Tongue (tissue), 2 donors: ENCODE results near the gene ADAT1. TPM values are rescaled to one million over a fixed set of nuclear protein-coding genes. Genes with fewer than 3 reads are reported as not detected.

Experiments used
- DNase-seq: peaks from one replicate; pipeline ENCODE4 v3.0.0-alpha.2; 2015
- total RNA-seq: library from RNA; depleted of rRNA; stranded (reverse); fragments of >200 nt; gene quantifications from one replicate; pipeline ENCODE4 v1.2.3, GENCODE V29; 2014

ADAT1 gene
- 47.7 TPM for total RNA-seq

- peak; percentile 99 for DNase-seq
These were observed at the start of gene ADAT1 for GRCh38 chr16:75622761-75623605. ADAT1 (minus strand) TSS chr16:75623281; CDS start chr16:75620799, 2,482 bp downstream.

GRCh38 chr16:75667503-75667902 lies 44.4 kb upstream of the ADAT1 start:
- DNase-seq, result no peak

GRCh38 chr16:75660726-75661302 lies 37.7 kb upstream of the ADAT1 start:
- DNase-seq, result no peak

- DNase-seq, result peak; percentile 31
These were observed 37.2 kb upstream of the ADAT1 start for GRCh38 chr16:75660321-75660720.

GRCh38 chr16:75658175-75658574 lies 35.1 kb upstream of the ADAT1 start:
- no peak for DNase-seq

- DNase-seq, result no peak
These were observed 30.8 kb upstream of the ADAT1 start for GRCh38 chr16:75653922-75654321.

- peak; percentile 92 for DNase-seq
These were observed 25.4 kb upstream of the ADAT1 start for GRCh38 chr16:75648265-75649076.

GRCh38 chr16:75647492-75648264 lies 24.6 kb upstream of the ADAT1 start, which contains the start of the genes KARS1 and TERF2IP:
KARS1 (minus strand) TSS chr16:75647665; CDS start chr16:75647639, 26 bp downstream.
TERF2IP (plus strand) TSS chr16:75647773; CDS start chr16:75647883, 110 bp downstream.
- DNase-seq, result peak; percentile 97

- DNase-seq, result no peak
These were observed 24.0 kb upstream of the ADAT1 start for GRCh38 chr16:75647112-75647491.

GRCh38 chr16:75644240-75645012 lies 21.3 kb upstream of the ADAT1 start:
- no peak for DNase-seq

GRCh38 chr16:75640598-75640997 lies 17.5 kb upstream of the ADAT1 start:
- DNase-seq, result no peak

- no peak for DNase-seq
These were observed 12.0 kb upstream of the ADAT1 start for GRCh38 chr16:75635036-75635435.

GRCh38 chr16:75632857-75633256 lies 9.8 kb upstream of the ADAT1 start:
- no peak for DNase-seq

GRCh38 chr16:75630052-75630451 lies 7.0 kb upstream of the ADAT1 start:
- no peak for DNase-seq

GRCh38 chr16:75629132-75629531 lies 6.1 kb upstream of the ADAT1 start:
- DNase-seq, result no peak

GRCh38 chr16:75628351-75628750 lies 5.3 kb upstream of the ADAT1 start:
- DNase-seq, result no peak

GRCh38 chr16:75627851-75628250 lies 4.8 kb upstream of the ADAT1 start:
- DNase-seq, result no peak

- DNase-seq, result no peak
These were observed 3.7 kb upstream of the ADAT1 start for GRCh38 chr16:75626806-75627205.

GRCh38 chr16:75624921-75625334 lies 1.8 kb upstream of the ADAT1 start:
- DNase-seq, result no peak

- peak; percentile 22 for DNase-seq
These were observed 2.0 kb downstream of the ADAT1 start for GRCh38 chr16:75621170-75621477.
